ENCODE results near the gene MANBA. TPM values are rescaled to one million over a fixed set of nuclear protein-coding genes. Genes with fewer than 3 reads are reported as not detected.
A peak's percentile ranks its signal among the peaks of the same experiment; 100 is the strongest.
"Not testable (repeated sequence)": the region's sequence is repeated elsewhere in the genome, so short reads cannot be mapped to it uniquely, and the experiment has no call there.

The MANBA gene
- total RNA-seq, 1 experiment from 2014 or later: 21.7 TPM

- DNase-seq (ENCODE audit: low read depth): no peak
Measured at GRCh38 chr4:102764901-102765300, 4.1 kb upstream of the MANBA start.

GRCh38 chr4:102761906-102762305, 1.1 kb upstream of the MANBA start:
- no peak for DNase-seq (ENCODE audit: low read depth)

- DNase-seq (ENCODE audit: low read depth): no peak
Measured at GRCh38 chr4:102761296-102761701, 531 bp upstream of the MANBA start.

- DNase-seq (ENCODE audit: low read depth): peak; percentile 48
Measured at GRCh38 chr4:102759831-102760644, 730 bp downstream of the MANBA start.

GRCh38 chr4:102758241-102759160, 2.3 kb downstream of the MANBA start:
- DNase-seq (ENCODE audit: low read depth): no peak

- no peak for DNase-seq (ENCODE audit: low read depth)
Measured at GRCh38 chr4:102757681-102758080, 3.1 kb downstream of the MANBA start.

- DNase-seq (ENCODE audit: low read depth): no peak
Measured at GRCh38 chr4:102754044-102754443, 6.7 kb downstream of the MANBA start.

GRCh38 chr4:102751941-102752340, 8.8 kb downstream of the MANBA start:
- DNase-seq (ENCODE audit: low read depth): no peak

- DNase-seq (ENCODE audit: low read depth): not testable (repeated sequence)
Measured at GRCh38 chr4:102743352-102743751, 17.4 kb downstream of the MANBA start.

GRCh38 chr4:102738802-102739201, 22.0 kb downstream of the MANBA start:
- DNase-seq (ENCODE audit: low read depth): not testable (repeated sequence)

GRCh38 chr4:102736636-102737549, 23.9 kb downstream of the MANBA start:
- DNase-seq (ENCODE audit: low read depth): no peak

GRCh38 chr4:102735582-102735981, 25.2 kb downstream of the MANBA start:
- no peak for DNase-seq (ENCODE audit: low read depth)

GRCh38 chr4:102734591-102735385, 26.0 kb downstream of the MANBA start:
- peak; percentile 80 for DNase-seq (ENCODE audit: low read depth)

GRCh38 chr4:102734116-102734515, 26.7 kb downstream of the MANBA start:
- DNase-seq (ENCODE audit: low read depth): no peak

GRCh38 chr4:102733084-102733483, 27.7 kb downstream of the MANBA start:
- DNase-seq (ENCODE audit: low read depth): no peak

GRCh38 chr4:102732678-102733077, 28.1 kb downstream of the MANBA start:
- no peak for DNase-seq (ENCODE audit: low read depth)

GRCh38 chr4:102730968-102731533, 29.7 kb downstream of the MANBA start:
- no peak for DNase-seq (ENCODE audit: low read depth)

GRCh38 chr4:102729486-102729885, 31.3 kb downstream of the MANBA start:
- DNase-seq (ENCODE audit: low read depth): not testable (repeated sequence)

GRCh38 chr4:102726919-102727318, 33.8 kb downstream of the MANBA start:
- DNase-seq (ENCODE audit: low read depth): not testable (repeated sequence)

GRCh38 chr4:102726068-102726467, 34.7 kb downstream of the MANBA start:
- no peak for DNase-seq (ENCODE audit: low read depth)

All from HT1080 (cell line).